ENCODE results near the gene ANO1.

- TF ChIP-seq CTCF (IDR thresholded peaks at IDR 0.05) = no peak
- TF ChIP-seq EZH2 (IDR thresholded peaks at IDR 0.05; ENCODE audit: borderline replicate concordance, insufficient read depth, low read depth, low read length, poor library complexity, severe bottlenecking) = no peak
Observed at GRCh38 chr11:70046089-70046488, 32.0 kb upstream of the ANO1 start.

All from B cell (primary cell).